Endothelial cell (in vitro differentiated cells): ENCODE measurements around the gene TMBIM1. TPM values are rescaled to one million over a fixed set of nuclear protein-coding genes. Genes with fewer than 3 reads are reported as not detected.
A peak's percentile ranks its signal among the peaks of the same experiment; 100 is the strongest.

ENCODE experiments used
- DNase-seq: peaks from one replicate; pipeline ENCODE4 v3.0.0; 2021; ENCODE audit warnings: low spot score
- H3K27ac Mint-ChIP-seq: one replicate; pipeline ENCODE4 v1.8.0; 2021; ENCODE audit warnings: mixed read lengths, inconsistent platforms; ENCODE audit not compliant: unreplicated experiment
- H3K27me3 Mint-ChIP-seq: one replicate; pipeline ENCODE4 v1.8.0; 2021; ENCODE audit warnings: mild to moderate bottlenecking, moderate library complexity, mixed read lengths, inconsistent platforms; ENCODE audit not compliant: unreplicated experiment
- H3K36me3 Mint-ChIP-seq: one replicate; pipeline ENCODE4 v1.8.0; 2021; ENCODE audit warnings: mild to moderate bottlenecking, low read depth, mixed read lengths, inconsistent platforms; ENCODE audit not compliant: unreplicated experiment
- H3K4me1 Mint-ChIP-seq: one replicate; pipeline ENCODE4 v1.8.0; 2021; ENCODE audit warnings: mild to moderate bottlenecking, mixed read lengths, inconsistent platforms; ENCODE audit not compliant: unreplicated experiment
- H3K4me3 Mint-ChIP-seq: one replicate; pipeline ENCODE4 v1.8.0; 2021; ENCODE audit warnings: mild to moderate bottlenecking, mixed read lengths, inconsistent platforms; ENCODE audit not compliant: unreplicated experiment
- H3K9me3 Mint-ChIP-seq: one replicate; pipeline ENCODE4 v1.8.0; 2021; ENCODE audit warnings: mixed read lengths, inconsistent platforms; ENCODE audit not compliant: unreplicated experiment
- CTCF ChIP-seq: fragments of 200-600 bp; sonication (generic); IDR thresholded peaks from one replicate; pipeline ENCODE4 v1.5.0; 2021; ENCODE audit warnings: antibody characterized with exemption; ENCODE audit not compliant: unreplicated experiment
- total RNA-seq: library from RNA; stranded (reverse); fragmentation: NEBNext Ultra II Directional; extraction: Animal tissue kit (Norgen Biotek cat#: 25700); gene quantifications from one replicate; pipeline ENCODE4 v1.2.1, GENCODE V29; 2021; ENCODE audit not compliant: unreplicated experiment

TMBIM1 gene
- total RNA-seq, 1 donor from 2014 or later = 78.5 TPM

- no peak for DNase-seq
- no peaks in the 10 kb centered on the region for H3K9me3 Mint-ChIP-seq
- H3K27me3 Mint-ChIP-seq = peaks cover 11% of the 10 kb centered on the region
- TF ChIP-seq CTCF = no peak
- H3K36me3 Mint-ChIP-seq = no peaks in the 10 kb centered on the region
- no peaks in the 10 kb centered on the region for H3K4me1 Mint-ChIP-seq
- no peak overlapping the region for H3K27ac Mint-ChIP-seq
- no peak overlapping the region for H3K4me3 Mint-ChIP-seq
These were observed 14.0 kb upstream of the TMBIM1 start for GRCh38 chr2:218306184-218306920.

- Mint-ChIP-seq H3K27ac (no peak overlapping the region), H3K9me3 (no peaks in the 10 kb centered on the region), H3K4me1 (no peaks in the 10 kb centered on the region), H3K36me3 (no peaks in the 10 kb centered on the region), H3K4me3 (no peak overlapping the region), H3K27me3 (peaks cover 11% of the 10 kb centered on the region)
- TF ChIP-seq CTCF = no peak
- DNase-seq = no peak
These were observed 13.1 kb upstream of the TMBIM1 start for GRCh38 chr2:218305383-218305782.

- peak; percentile 99 for TF ChIP-seq CTCF
- H3K4me1 Mint-ChIP-seq = no peaks in the 10 kb centered on the region
These were observed 9.0 kb upstream of the TMBIM1 start for GRCh38 chr2:218301176-218301819.

GRCh38 chr2:218300141-218300540 is 7.8 kb upstream of the TMBIM1 start:
- Mint-ChIP-seq H3K27ac (no peak overlapping the region), H3K27me3 (peaks cover 6% of the 10 kb centered on the region), H3K9me3 (no peaks in the 10 kb centered on the region), H3K4me1 (peaks cover 2% of the 10 kb centered on the region), H3K4me3 (no peak overlapping the region), H3K36me3 (no peaks in the 10 kb centered on the region)
- DNase-seq = no peak
- TF ChIP-seq CTCF = no peak

More at GRCh38 chr2:218301176-218301819, 9.0 kb upstream of the TMBIM1 start:
- no peak overlapping the region for H3K4me3 Mint-ChIP-seq
- no peaks in the 10 kb centered on the region for H3K36me3 Mint-ChIP-seq
- no peaks in the 10 kb centered on the region for H3K9me3 Mint-ChIP-seq
- H3K27me3 Mint-ChIP-seq = peaks cover 11% of the 10 kb centered on the region
- DNase-seq = peak; percentile 91
- H3K27ac Mint-ChIP-seq = no peak overlapping the region

GRCh38 chr2:218298314-218298875 is 6.1 kb upstream of the TMBIM1 start:
- no peak overlapping the region for H3K4me3 Mint-ChIP-seq
- no peaks in the 10 kb centered on the region for H3K36me3 Mint-ChIP-seq
- TF ChIP-seq CTCF = no peak
- no peaks in the 10 kb centered on the region for H3K9me3 Mint-ChIP-seq
- no peak overlapping the region for H3K27ac Mint-ChIP-seq
- peaks cover 4% of the 10 kb centered on the region for H3K27me3 Mint-ChIP-seq
- no peak for DNase-seq
- peaks cover 2% of the 10 kb centered on the region for H3K4me1 Mint-ChIP-seq
